Chondrocyte (in vitro differentiated cells): ENCODE measurements around the gene C11orf65. TPM values are rescaled to one million over a fixed set of nuclear protein-coding genes. Genes with fewer than 3 reads are reported as not detected.

Source experiments
- DNase-seq: peaks from one replicate; pipeline ENCODE4 v3.0.0; 2021; ENCODE audit warnings: mixed read lengths, low spot score
- H3K27ac Mint-ChIP-seq: one replicate; pipeline ENCODE4 v1.8.0; 2021; ENCODE audit warnings: mild to moderate bottlenecking, moderate library complexity, mixed read lengths; ENCODE audit not compliant: unreplicated experiment
- H3K27me3 Mint-ChIP-seq: 2 replicates; pipeline ENCODE4 v1.8.0; 2021; ENCODE audit warnings: low read depth, mixed read lengths
- H3K36me3 Mint-ChIP-seq: 2 replicates; pipeline ENCODE4 v1.8.0; 2021; ENCODE audit warnings: low read depth, mixed read lengths
- H3K4me1 Mint-ChIP-seq: 2 replicates; pipeline ENCODE4 v1.8.0; 2021; ENCODE audit warnings: low read depth, mild to moderate bottlenecking, mixed read lengths
- H3K4me3 Mint-ChIP-seq: one replicate; pipeline ENCODE4 v1.8.0; 2021; ENCODE audit warnings: mild to moderate bottlenecking, moderate library complexity, mixed read lengths; ENCODE audit not compliant: unreplicated experiment
- H3K9me3 Mint-ChIP-seq: 2 replicates; pipeline ENCODE4 v1.8.0; 2021; ENCODE audit warnings: low read depth, mixed read lengths
- CTCF ChIP-seq: fragments of 200-600 bp; sonication (generic); IDR thresholded peaks from 2 replicates; pipeline ENCODE4 v1.5.0; 2021; ENCODE audit warnings: antibody characterized with exemption, mild to moderate bottlenecking, moderate library complexity
- total RNA-seq: library from RNA; stranded (reverse); gene quantifications from 3 replicates; pipeline ENCODE4 v1.2.1, GENCODE V29; 2021

Gene C11orf65
- total RNA-seq, 1 donor from 2014 or later = not detected

- Mint-ChIP-seq H3K9me3 (no peaks in the 10 kb centered on the region), H3K4me3 (no peak overlapping the region), H3K4me1 (peaks cover 8% of the 10 kb centered on the region), H3K27ac (no peak overlapping the region), H3K36me3 (peaks cover 39% of the 10 kb centered on the region), H3K27me3 (no peaks in the 10 kb centered on the region)
- no peak for DNase-seq
- TF ChIP-seq CTCF = no peak
Measured at GRCh38 chr11:108486828-108487227, 19.5 kb upstream of the C11orf65 start.

GRCh38 chr11:108486331-108486730, 19.0 kb upstream of the C11orf65 start:
- Mint-ChIP-seq H3K27me3 (no peaks in the 10 kb centered on the region), H3K9me3 (no peaks in the 10 kb centered on the region)

GRCh38 chr11:108483163-108483562, 15.8 kb upstream of the C11orf65 start:
- H3K4me1 Mint-ChIP-seq = peaks cover 8% of the 10 kb centered on the region
- H3K27ac Mint-ChIP-seq = no peak overlapping the region
- no peaks in the 10 kb centered on the region for H3K27me3 Mint-ChIP-seq
- H3K36me3 Mint-ChIP-seq = peaks cover 34% of the 10 kb centered on the region
- H3K4me3 Mint-ChIP-seq = no peak overlapping the region
- DNase-seq = no peak
- no peaks in the 10 kb centered on the region for H3K9me3 Mint-ChIP-seq
- no peak for TF ChIP-seq CTCF

More at GRCh38 chr11:108486331-108486730, 19.0 kb upstream of the C11orf65 start:
- Mint-ChIP-seq H3K4me3 (no peak overlapping the region), H3K36me3 (peaks cover 41% of the 10 kb centered on the region), H3K27ac (no peak overlapping the region), H3K4me1 (peaks cover 8% of the 10 kb centered on the region)
- TF ChIP-seq CTCF = no peak
- no peak for DNase-seq

- DNase-seq = no peak
- no peak for TF ChIP-seq CTCF
- Mint-ChIP-seq H3K4me3 (no peak overlapping the region), H3K36me3 (peaks cover 21% of the 10 kb centered on the region), H3K27me3 (no peaks in the 10 kb centered on the region), H3K4me1 (no peaks in the 10 kb centered on the region), H3K9me3 (no peaks in the 10 kb centered on the region), H3K27ac (no peak overlapping the region)
Measured at GRCh38 chr11:108474664-108475463, 7.5 kb upstream of the C11orf65 start.

- Mint-ChIP-seq H3K9me3 (no peaks in the 10 kb centered on the region), H3K27me3 (no peaks in the 10 kb centered on the region), H3K4me3 (no peak overlapping the region), H3K4me1 (peaks cover 5% of the 10 kb centered on the region), H3K36me3 (peaks cover 17% of the 10 kb centered on the region), H3K27ac (no peak overlapping the region)
- no peak for TF ChIP-seq CTCF
- no peak for DNase-seq
Measured at GRCh38 chr11:108472681-108473080, 5.4 kb upstream of the C11orf65 start.
